ENCODE measurements around the gene NUDT22. TPM values are rescaled to one million over a fixed set of nuclear protein-coding genes. Genes with fewer than 3 reads are reported as not detected.

NUDT22 gene
- total and polyA plus RNA-seq, 2 of the 4 experiments (the other 2 are of a cell fraction): 21.3 to 44.6 TPM

DNA sequence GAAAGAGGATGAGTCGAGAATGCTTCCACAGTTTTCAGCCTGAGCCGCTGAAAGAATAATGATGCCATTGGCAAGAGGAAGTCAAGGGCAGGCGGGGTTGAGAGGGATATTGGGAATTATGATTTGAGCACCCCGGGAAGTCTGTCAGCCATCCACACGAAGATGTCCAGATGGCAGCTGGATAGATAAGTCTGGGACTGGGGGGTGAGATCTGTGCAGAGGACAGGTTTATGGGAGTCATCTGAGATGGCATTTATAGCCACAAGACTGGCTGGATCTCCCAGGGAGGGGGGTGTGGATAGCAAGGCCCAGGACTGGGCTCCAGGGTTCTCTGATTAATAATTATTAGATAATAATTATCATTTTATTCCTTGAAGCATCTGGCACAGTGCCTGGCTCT is 45.2 kb upstream of the NUDT22 start:
- no peak overlapping the region for H3K18ac ChIP-seq (ENCODE audit: low read depth, low read length)
- H2AK9ac ChIP-seq (replicated peaks; ENCODE audit: low read depth, low read length, poor library complexity): peak overlapping the region; percentile 56
- H3K79me1 ChIP-seq (ENCODE audit: low read depth in 1 of 2, low read length in 2 of 2): peaks cover 11 to 52% of the 10 kb centered on the region in 2 experiments; a peak in 3 of 4 replicates
- CTCF ChIA-PET: interaction anchor here (0.6 kb wide), 1 partner anchor 519 kb away, joined by 4 read pairs; no protein-coding TSS in a partner anchor
- dilution Hi-C loops (cut with HindIII; ENCODE audit: low sequenced_read_pairs, unreplicated experiment): no loop called here
- no peak overlapping the region for H2BK15ac ChIP-seq (ENCODE audit: low read depth, low read length)
- no peak overlapping the region; the same call in 1 of the 2 replicates for H3K27ac ChIP-seq (ENCODE audit: insufficient read depth, low read length)
- peaks cover 7% of the 10 kb centered on the region; the same call in 1 of the 2 replicates for H3K4me1 ChIP-seq (ENCODE audit: control insufficient read depth, insufficient read depth, low read length)
- peaks cover 15% of the 10 kb centered on the region; the same call in 1 of the 2 replicates for H3K9me1 ChIP-seq (ENCODE audit: insufficient read depth, low read length)
- H3K27me3 ChIP-seq (ENCODE audit: control insufficient read depth, insufficient read depth, low read length): no peaks in the 10 kb centered on the region
- no peak overlapping the region; the same call in 1 of the 2 replicates for H2BK120ac ChIP-seq (ENCODE audit: low read depth, low read length)
- peak overlapping the region; percentile 3 to 83; a peak in 2 of 4 replicates for H4K8ac ChIP-seq (ENCODE audit: low read depth in 2 of 2, low read length in 2 of 2)
- BruUV-seq (replicated peaks): no TSS peak
- intact Hi-C loops (cut with micrococcal nuclease): no loop called here
- H3K9me3 ChIP-seq (ENCODE audit: control insufficient read depth, insufficient read depth, low read length): no peaks in the 10 kb centered on the region
- no peak overlapping the region for H2BK5ac ChIP-seq (ENCODE audit: low read depth, low read length, poor library complexity, severe bottlenecking)
- H4K5ac ChIP-seq (ENCODE audit: low read depth, low read length): no peak overlapping the region
- H3K9ac ChIP-seq (ENCODE audit: low read depth, low read length): 0 out of 2 replicates have a peak overlapping the region, but pooled peaks have one; percentile 3
- no peaks in the 10 kb centered on the region for H3K36me3 ChIP-seq (ENCODE audit: control insufficient read depth, insufficient read depth, low read length)
- DNase-seq: no peak
- H4K91ac ChIP-seq (ENCODE audit: insufficient read depth, low read depth, low read length): no peak overlapping the region
- TF ChIP-seq, protein P1, sequence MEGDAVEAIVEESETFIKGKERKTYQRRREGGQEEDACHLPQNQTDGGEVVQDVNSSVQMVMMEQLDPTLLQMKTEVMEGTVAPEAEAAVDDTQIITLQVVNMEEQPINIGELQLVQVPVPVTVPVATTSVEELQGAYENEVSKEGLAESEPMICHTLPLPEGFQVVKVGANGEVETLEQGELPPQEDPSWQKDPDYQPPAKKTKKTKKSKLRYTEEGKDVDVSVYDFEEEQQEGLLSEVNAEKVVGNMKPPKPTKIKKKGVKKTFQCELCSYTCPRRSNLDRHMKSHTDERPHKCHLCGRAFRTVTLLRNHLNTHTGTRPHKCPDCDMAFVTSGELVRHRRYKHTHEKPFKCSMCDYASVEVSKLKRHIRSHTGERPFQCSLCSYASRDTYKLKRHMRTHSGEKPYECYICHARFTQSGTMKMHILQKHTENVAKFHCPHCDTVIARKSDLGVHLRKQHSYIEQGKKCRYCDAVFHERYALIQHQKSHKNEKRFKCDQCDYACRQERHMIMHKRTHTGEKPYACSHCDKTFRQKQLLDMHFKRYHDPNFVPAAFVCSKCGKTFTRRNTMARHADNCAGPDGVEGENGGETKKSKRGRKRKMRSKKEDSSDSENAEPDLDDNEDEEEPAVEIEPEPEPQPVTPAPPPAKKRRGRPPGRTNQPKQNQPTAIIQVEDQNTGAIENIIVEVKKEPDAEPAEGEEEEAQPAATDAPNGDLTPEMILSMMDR (conservative IDR thresholded peaks at IDR 0.05; ENCODE audit: low read depth, low read length): no peak
- no peak for TF ChIP-seq CHD1 (IDR thresholded peaks at IDR 0.05; ENCODE audit: low read depth, low read length)
- TF ChIP-seq POLR2A (IDR thresholded peaks at IDR 0.05; ENCODE audit: low read depth, low read length): no peak
- no peak for TF ChIP-seq SMC3 (IDR thresholded peaks at IDR 0.05; ENCODE audit: low read depth, low read length)
- no peak for TF ChIP-seq BHLHE40 (IDR thresholded peaks at IDR 0.05; ENCODE audit: low read depth, low read length)
- TF ChIP-seq MXI1 (IDR thresholded peaks at IDR 0.05; ENCODE audit: borderline replicate concordance, low read depth, low read length): no peak
- TF ChIP-seq RCOR1 (IDR thresholded peaks at IDR 0.05; ENCODE audit: insufficient replicate concordance, low read length): no peak
- TF ChIP-seq, protein P2, sequence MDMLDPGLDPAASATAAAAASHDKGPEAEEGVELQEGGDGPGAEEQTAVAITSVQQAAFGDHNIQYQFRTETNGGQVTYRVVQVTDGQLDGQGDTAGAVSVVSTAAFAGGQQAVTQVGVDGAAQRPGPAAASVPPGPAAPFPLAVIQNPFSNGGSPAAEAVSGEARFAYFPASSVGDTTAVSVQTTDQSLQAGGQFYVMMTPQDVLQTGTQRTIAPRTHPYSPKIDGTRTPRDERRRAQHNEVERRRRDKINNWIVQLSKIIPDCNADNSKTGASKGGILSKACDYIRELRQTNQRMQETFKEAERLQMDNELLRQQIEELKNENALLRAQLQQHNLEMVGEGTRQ (IDR thresholded peaks at IDR 0.05; ENCODE audit: low read depth, low read length): no peak
- TF ChIP-seq, protein P3, sequence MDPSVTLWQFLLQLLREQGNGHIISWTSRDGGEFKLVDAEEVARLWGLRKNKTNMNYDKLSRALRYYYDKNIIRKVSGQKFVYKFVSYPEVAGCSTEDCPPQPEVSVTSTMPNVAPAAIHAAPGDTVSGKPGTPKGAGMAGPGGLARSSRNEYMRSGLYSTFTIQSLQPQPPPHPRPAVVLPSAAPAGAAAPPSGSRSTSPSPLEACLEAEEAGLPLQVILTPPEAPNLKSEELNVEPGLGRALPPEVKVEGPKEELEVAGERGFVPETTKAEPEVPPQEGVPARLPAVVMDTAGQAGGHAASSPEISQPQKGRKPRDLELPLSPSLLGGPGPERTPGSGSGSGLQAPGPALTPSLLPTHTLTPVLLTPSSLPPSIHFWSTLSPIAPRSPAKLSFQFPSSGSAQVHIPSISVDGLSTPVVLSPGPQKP (IDR thresholded peaks at IDR 0.05; ENCODE audit: borderline replicate concordance, low read depth, low read length): no peak
- TF ChIP-seq MAZ (IDR thresholded peaks at IDR 0.05; ENCODE audit: borderline replicate concordance, low read depth, low read length): no peak
- TF ChIP-seq RAD21 (IDR thresholded peaks at IDR 0.05; ENCODE audit: low read length): no peak
- no peak for TF ChIP-seq FOS (IDR thresholded peaks at IDR 0.05; ENCODE audit: low read depth, low read length)
- TF ChIP-seq MAFK (IDR thresholded peaks at IDR 0.05; ENCODE audit: low read depth, low read length): no peak
- TF ChIP-seq RFX5 (IDR thresholded peaks at IDR 0.05; ENCODE audit: low read depth, low read length): no peak
- no peak for TF ChIP-seq CEBPB (IDR thresholded peaks at IDR 0.05; ENCODE audit: low read depth, low read length)
- TF ChIP-seq NFE2L2 (IDR thresholded peaks at IDR 0.05; ENCODE audit: low read depth, low read length): no peak
- H3K4me3 ChIP-seq (ENCODE audit: insufficient read depth, low read depth, low read length): no peak overlapping the region
- H3K4ac ChIP-seq (ENCODE audit: low read depth, low read length): peak overlapping the region; percentile 23; the same call in 1 of the 2 replicates
- POLR2A ChIA-PET (ENCODE audit: unreplicated experiment): interaction anchor here (0.5 kb wide), 1 partner anchor 10 kb away, joined by 8 read pairs; no protein-coding TSS in a partner anchor
- no peak for ATAC-seq (ENCODE audit: low read depth)
- WGBS, 2 experiments (ENCODE audit: extremely low coverage in 2 of 2, insufficient read length in 1 of 2): 66% methylated on average over 5 of the region's 5 CpGs; no CpG with 5 or more reads in 1 of the 2 experiments
- no peak overlapping the region for H3K56ac ChIP-seq (ENCODE audit: extremely low read depth, insufficient read depth, low read length)
- peak overlapping the region; percentile 58; the same call in 1 of the 2 replicates for H3K14ac ChIP-seq (replicated peaks; ENCODE audit: low read depth, low read length)
- H2AK5ac ChIP-seq (ENCODE audit: low read depth, low read length): no peak overlapping the region
- H2BK20ac ChIP-seq (ENCODE audit: low read depth, low read length): no peak overlapping the region
- in situ Hi-C loops (cut with MboI; ENCODE audit: low sequenced_read_pairs): no loop called here
- H4K20me1 ChIP-seq (ENCODE audit: insufficient read depth, low read length): peaks cover 6% of the 10 kb centered on the region; the same call in 1 of the 2 replicates
- H3K4me2 ChIP-seq (ENCODE audit: low read depth, low read length): no peak overlapping the region; the same call in 1 of the 2 replicates
- H3K23ac ChIP-seq (ENCODE audit: low read depth, low read length): peak overlapping the region; percentile 40; the same call in 1 of the 2 replicates
- H2AFZ ChIP-seq (replicated peaks; ENCODE audit: low read length, poor library complexity): peak overlapping the region; percentile 5

Data from IMR-90 (cell line).